GM10248 (cell line): Measurements from ENCODE around the gene MPZL3.

Source experiments
- CTCF ChIA-PET: fragments of 300-600 bp; sonication (Branson Sonifier 250); formaldehyde crosslinking; extraction: SDS; loops from one replicate; lab custom pipeline; 2021; ENCODE audit warnings: antibody characterized with exemption; lab: Yijun Ruan, JAX
- POLR2A ChIA-PET: fragments of 350-650 bp; sonication (Branson Sonifier 250); formaldehyde crosslinking; extraction: SDS; loops from one replicate; lab custom pipeline; 2020; ENCODE audit warnings: antibody characterized with exemption; lab: Yijun Ruan, JAX
- DNase-seq: peaks from one replicate; pipeline ENCODE4 v3.0.0; 2012; ENCODE audit errors: extremely low spot score
- TF ChIP-seq, protein P1 (sequence below): IDR thresholded peaks from 2 replicates; pipeline ENCODE4 v1.5.1; 2012; ENCODE audit warnings: mild to moderate bottlenecking, low read depth; ENCODE audit errors: extremely low read depth, missing control alignments, control extremely low read depth

Gene MPZL3

GRCh38 chr11:118210323-118210722 is 41.8 kb downstream of the MPZL3 start:
- CTCF ChIA-PET: interaction anchor here (1.1 to 8.6 kb wide), 3 partner anchors 11 to 39 kb away, joined by 3 to 90 read pairs (median 9); no protein-coding TSS in a partner anchor
- TF ChIP-seq, protein P1, sequence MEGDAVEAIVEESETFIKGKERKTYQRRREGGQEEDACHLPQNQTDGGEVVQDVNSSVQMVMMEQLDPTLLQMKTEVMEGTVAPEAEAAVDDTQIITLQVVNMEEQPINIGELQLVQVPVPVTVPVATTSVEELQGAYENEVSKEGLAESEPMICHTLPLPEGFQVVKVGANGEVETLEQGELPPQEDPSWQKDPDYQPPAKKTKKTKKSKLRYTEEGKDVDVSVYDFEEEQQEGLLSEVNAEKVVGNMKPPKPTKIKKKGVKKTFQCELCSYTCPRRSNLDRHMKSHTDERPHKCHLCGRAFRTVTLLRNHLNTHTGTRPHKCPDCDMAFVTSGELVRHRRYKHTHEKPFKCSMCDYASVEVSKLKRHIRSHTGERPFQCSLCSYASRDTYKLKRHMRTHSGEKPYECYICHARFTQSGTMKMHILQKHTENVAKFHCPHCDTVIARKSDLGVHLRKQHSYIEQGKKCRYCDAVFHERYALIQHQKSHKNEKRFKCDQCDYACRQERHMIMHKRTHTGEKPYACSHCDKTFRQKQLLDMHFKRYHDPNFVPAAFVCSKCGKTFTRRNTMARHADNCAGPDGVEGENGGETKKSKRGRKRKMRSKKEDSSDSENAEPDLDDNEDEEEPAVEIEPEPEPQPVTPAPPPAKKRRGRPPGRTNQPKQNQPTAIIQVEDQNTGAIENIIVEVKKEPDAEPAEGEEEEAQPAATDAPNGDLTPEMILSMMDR: no peak
- POLR2A ChIA-PET: no interaction called here
- DNase-seq: no peak

GRCh38 chr11:118209033-118209432 is 43.1 kb downstream of the MPZL3 start:
- TF ChIP-seq, protein P1: no peak
- DNase-seq: no peak
- ChIA-PET CTCF (interaction anchor here (1.1 to 8.6 kb wide), 6 partner anchors 10 to 87 kb away, joined by 3 to 90 read pairs (median 6); no protein-coding TSS in a partner anchor), POLR2A (no interaction called here)

- TF ChIP-seq, protein P1: no peak
- no peak for DNase-seq
- ChIA-PET CTCF (interaction anchor here (1.0 to 8.6 kb wide), 2 partner anchors 8 to 84 kb away, joined by 3 to 90 read pairs; no protein-coding TSS in a partner anchor), POLR2A (no interaction called here)
Measured at GRCh38 chr11:118207079-118207478, 45.1 kb downstream of the MPZL3 start.

DNA sequence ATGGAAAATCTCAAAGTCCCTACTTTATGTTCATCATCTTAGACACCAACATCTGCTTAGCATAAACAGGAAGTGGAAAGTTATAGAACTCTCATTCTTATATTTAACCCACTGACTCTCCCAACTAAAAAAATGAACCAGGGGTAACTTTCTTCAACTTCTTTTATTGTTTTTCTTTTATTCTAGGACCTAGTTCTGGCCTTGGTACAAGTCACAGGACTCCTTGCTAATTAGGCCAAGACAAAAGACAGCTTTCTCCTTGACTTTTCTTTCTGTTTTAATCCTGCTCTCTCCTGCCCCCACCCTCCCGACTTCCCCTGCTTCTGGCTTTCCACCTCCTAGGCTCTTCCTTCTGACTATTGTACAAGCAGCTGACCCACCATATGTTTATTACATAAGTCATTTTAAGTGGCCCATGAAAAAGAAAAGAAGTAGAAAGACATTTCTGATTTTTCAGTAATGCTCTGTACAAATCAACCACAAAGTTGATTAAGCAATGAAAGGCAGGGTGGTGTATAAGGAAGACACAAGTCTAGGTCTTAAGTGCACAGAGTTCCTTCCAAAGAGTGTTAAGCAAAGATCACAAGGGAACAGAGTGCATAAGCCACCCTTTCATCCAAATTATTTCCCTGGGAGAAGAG is 45.7 kb downstream of the MPZL3 start:
- TF ChIP-seq, protein P1: no peak
- POLR2A ChIA-PET: no interaction called here
- DNase-seq: no peak
- CTCF ChIA-PET: interaction anchor here (1.0 kb wide), 1 partner anchor 85 kb away, joined by 3 read pairs; no protein-coding TSS in a partner anchor

- TF ChIP-seq, protein P1: no peak
- POLR2A ChIA-PET: no interaction called here
- CTCF ChIA-PET: interaction anchor here (1.0 to 1.1 kb wide), 2 partner anchors 11 to 86 kb away, joined by 3 to 4 read pairs; no protein-coding TSS in a partner anchor
- no peak for DNase-seq
Measured at GRCh38 chr11:118205606-118206378, 46.4 kb downstream of the MPZL3 start.

DNA sequence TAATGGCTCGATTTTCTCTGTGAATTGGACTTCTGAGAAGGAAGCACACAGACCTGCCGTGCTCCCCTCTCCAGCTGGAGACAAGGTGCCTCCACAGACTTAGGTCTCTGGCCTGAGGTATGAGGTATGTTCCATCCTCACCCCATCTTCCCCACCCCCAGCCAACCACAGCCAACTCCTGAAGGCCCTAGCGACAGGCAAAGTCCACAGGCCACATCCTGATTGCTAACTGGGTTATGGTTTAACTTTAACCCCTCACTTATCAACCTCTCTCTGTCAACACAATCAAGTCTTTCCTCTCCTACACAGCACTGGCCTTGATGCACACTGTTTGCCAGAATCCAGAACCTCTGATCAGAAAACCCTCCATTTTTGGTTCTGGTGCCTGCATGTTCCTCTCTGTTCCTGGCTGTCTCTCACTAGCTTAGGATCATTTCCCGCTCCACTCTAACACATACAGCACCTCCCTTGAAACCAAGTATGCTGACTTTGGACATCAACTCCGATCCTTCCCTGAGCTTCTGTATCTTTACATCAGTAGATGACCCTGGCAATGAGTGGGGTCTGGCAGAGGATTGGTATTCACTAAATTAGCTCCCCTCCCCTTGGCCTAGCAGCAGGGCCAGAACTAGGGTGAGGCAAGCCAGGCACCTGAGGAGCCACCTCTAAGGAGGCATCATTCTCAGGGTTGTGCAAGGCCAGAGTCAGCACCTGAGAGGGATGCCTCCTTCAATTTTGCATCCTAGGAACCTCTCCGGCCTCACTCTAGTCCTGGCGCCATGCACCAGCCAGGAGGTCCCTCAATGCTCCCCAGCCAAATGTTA is 49.4 kb downstream of the MPZL3 start:
- CTCF ChIA-PET: interaction anchor here (0.7 to 2.1 kb wide), 8 partner anchors 10 to 151 kb away, joined by 3 to 10 read pairs (median 4); no protein-coding TSS in a partner anchor
- TF ChIP-seq, protein P1: no peak
- no peak for DNase-seq
- POLR2A ChIA-PET: no interaction called here
